Measurements from ENCODE around the gene TFE3. TPM values are rescaled to one million over a fixed set of nuclear protein-coding genes. Genes with fewer than 3 reads are reported as not detected.

Gene TFE3
- polyA plus RNA-seq (ENCODE audit: insufficient read length in 10 of 10): 10 to 100 TPM; 17.6 to 26.0 (median 21.0) TPM
- long read RNA-seq, donor 1, transcript TFE3-201 (10 exons, 3,415 nt): major isoform, 5 of 15 reads
- long read RNA-seq, donor 1, partial matches to known transcripts: 8 of 15 reads
- long read RNA-seq, donor 1, other reads (novel, unspliced or antisense): 0 of 15 reads
- long read RNA-seq, donor 2, partial matches to known transcripts: 5 of 6 reads
- long read RNA-seq, donor 2, other reads (novel, unspliced or antisense): 0 of 6 reads
- long read RNA-seq, donor 3: 0 reads
- long read RNA-seq, donor 4, partial matches to known transcripts: 8 of 10 reads
- long read RNA-seq, donor 4, other reads (novel, unspliced or antisense): 0 of 10 reads
- long read RNA-seq, donor 5, partial matches to known transcripts: 8 of 15 reads
- long read RNA-seq, donor 5, other reads (novel, unspliced or antisense): 0 of 15 reads
- long read RNA-seq, donor 6, partial matches to known transcripts: 0 of 5 reads
- long read RNA-seq, donor 6, other reads (novel, unspliced or antisense): 0 of 5 reads
- long read RNA-seq, donor 7, partial matches to known transcripts: 0 of 3 reads
- long read RNA-seq, donor 7, other reads (novel, unspliced or antisense): 0 of 3 reads
- long read RNA-seq, donor 8, partial matches to known transcripts: 7 of 8 reads
- long read RNA-seq, donor 8, other reads (novel, unspliced or antisense): 0 of 8 reads
- long read RNA-seq, donor 9: 0 reads

GRCh38 chrX:49043220-49043986 lies at the start of gene TFE3:
TFE3 (minus strand) TSS chrX:49043357; CDS start chrX:49043226, 131 bp downstream.
- peak; percentile 97 to 98 (median 98) for DNase-seq

GRCh38 chrX:49089553-49089952 lies 46.4 kb upstream of the TFE3 start:
- DNase-seq: no peak

- DNase-seq: no peak
Measured at GRCh38 chrX:49082271-49082871, 39.2 kb upstream of the TFE3 start.

- peak; percentile 66 to 91 (median 79) for DNase-seq
Measured at GRCh38 chrX:49079489-49080428, 36.6 kb upstream of the TFE3 start, which contains the start of gene WDR45. WDR45 (minus strand) TSS chrX:49079887; CDS start chrX:49078095, 1,792 bp downstream.

- no peak for DNase-seq
Measured at GRCh38 chrX:49077941-49078340, 34.8 kb upstream of the TFE3 start.

- no peak for DNase-seq
Measured at GRCh38 chrX:49075347-49075746, 32.2 kb upstream of the TFE3 start.

- DNase-seq: peak; percentile 90 to 95 (median 92)
Measured at GRCh38 chrX:49073601-49074575, 30.7 kb upstream of the TFE3 start, which contains the start of gene PRAF2. PRAF2 (minus strand) TSS chrX:49074002; CDS start chrX:49073987, 15 bp downstream.

GRCh38 chrX:49072712-49073095 lies 29.5 kb upstream of the TFE3 start:
- DNase-seq: peak in 1 of 3 donors; percentile 38

GRCh38 chrX:49071877-49072711 lies 28.9 kb upstream of the TFE3 start:
- DNase-seq: peak; percentile 38 to 90 (median 75)

- DNase-seq: no peak
Measured at GRCh38 chrX:49070988-49071387, 27.8 kb upstream of the TFE3 start.

GRCh38 chrX:49069038-49069437 lies 25.9 kb upstream of the TFE3 start:
- no peak for DNase-seq

GRCh38 chrX:49067285-49068120 lies 24.3 kb upstream of the TFE3 start:
- DNase-seq: no peak

- no peak for DNase-seq
Measured at GRCh38 chrX:49066690-49067089, 23.5 kb upstream of the TFE3 start.

GRCh38 chrX:49066278-49066677 lies 23.1 kb upstream of the TFE3 start:
- no peak for DNase-seq

GRCh38 chrX:49064735-49065134 lies 21.6 kb upstream of the TFE3 start:
- DNase-seq: no peak

GRCh38 chrX:49064303-49064702 lies 21.1 kb upstream of the TFE3 start:
- DNase-seq: no peak

- no peak for DNase-seq
Measured at GRCh38 chrX:49063715-49064114, 20.6 kb upstream of the TFE3 start.

Data from muscle of back (tissue), 13 donors.